Astrocyte (in vitro differentiated cells and primary cell): ENCODE results near the gene SLC39A2. TPM values are rescaled to one million over a fixed set of nuclear protein-coding genes. Genes with fewer than 3 reads are reported as not detected.

Experiments used
- DNase-seq: peaks from one replicate; pipeline ENCODE4 v3.0.0-alpha.2; 2010; ENCODE audit warnings: low read depth
- FAIRE-seq: peaks from 2 replicates; lab custom pipeline; 2011; peaks lifted over from hg19 to GRCh38; lab: Jason Lieb, UNC
- H2AFZ ChIP-seq: 2 replicates; pipeline ENCODE4 v1.6.0; 2012; ENCODE audit warnings: low read depth, low read length, inconsistent platforms
- H3K27ac ChIP-seq: 2 replicates; pipeline ENCODE4 v1.5.1; 2011; ENCODE audit warnings: low read depth, low read length, inconsistent platforms
- H3K27me3 ChIP-seq: 2 replicates; pipeline ENCODE4 v1.6.0; 2011; ENCODE audit warnings: low read length, inconsistent platforms; ENCODE audit not compliant: insufficient read depth
- H3K36me3 ChIP-seq: 2 replicates; pipeline ENCODE4 v1.5.1; 2011; ENCODE audit warnings: low read length, inconsistent platforms; ENCODE audit not compliant: insufficient read depth
- H3K4me1 ChIP-seq: 2 replicates; pipeline ENCODE4 v1.5.1; 2011; ENCODE audit warnings: low read length, inconsistent platforms; ENCODE audit not compliant: insufficient read depth
- H3K4me2 ChIP-seq: 2 replicates; pipeline ENCODE4 v1.6.0; 2012; ENCODE audit warnings: low read length, inconsistent platforms
- H3K4me3 ChIP-seq: 2 replicates; pipeline ENCODE4 v1.5.1; 2011; ENCODE audit warnings: low read depth, mild to moderate bottlenecking, low read length, inconsistent platforms; ENCODE audit not compliant: insufficient read depth
- H3K79me2 ChIP-seq: 2 replicates; pipeline ENCODE4 v1.6.0; 2012; ENCODE audit warnings: mild to moderate bottlenecking, low read length, inconsistent platforms; ENCODE audit not compliant: insufficient read depth
- H3K9ac ChIP-seq: 2 replicates; pipeline ENCODE4 v1.6.0; 2012; ENCODE audit warnings: mild to moderate bottlenecking, low read length, inconsistent platforms
- H3K9me3 ChIP-seq: 2 replicates; pipeline ENCODE4 v1.5.1; 2012; ENCODE audit warnings: low read depth, mild to moderate bottlenecking, low read length, inconsistent platforms; ENCODE audit not compliant: insufficient read depth
- H4K20me1 ChIP-seq: 2 replicates; pipeline ENCODE4 v1.6.0; 2012; ENCODE audit warnings: low read length, inconsistent platforms; ENCODE audit not compliant: insufficient read depth
- H3K27ac Mint-ChIP-seq: one replicate; pipeline ENCODE4 v1.8.0; 2021; ENCODE audit warnings: mild to moderate bottlenecking, mixed read lengths; ENCODE audit not compliant: unreplicated experiment
- H3K27me3 Mint-ChIP-seq: one replicate; pipeline ENCODE4 v1.8.0; 2021; ENCODE audit warnings: low read depth, mixed read lengths; ENCODE audit not compliant: unreplicated experiment
- H3K36me3 Mint-ChIP-seq: one replicate; pipeline ENCODE4 v1.8.0; 2021; ENCODE audit warnings: low read depth, mixed read lengths; ENCODE audit not compliant: unreplicated experiment
- H3K4me1 Mint-ChIP-seq: one replicate; pipeline ENCODE4 v1.8.0; 2021; ENCODE audit warnings: low read depth, mixed read lengths; ENCODE audit not compliant: unreplicated experiment
- H3K4me3 Mint-ChIP-seq: one replicate; pipeline ENCODE4 v1.8.0; 2021; ENCODE audit warnings: mild to moderate bottlenecking, moderate library complexity, mixed read lengths; ENCODE audit not compliant: unreplicated experiment
- H3K9me3 Mint-ChIP-seq: one replicate; pipeline ENCODE4 v1.8.0; 2021; ENCODE audit warnings: mild to moderate bottlenecking, mixed read lengths; ENCODE audit not compliant: unreplicated experiment
- CTCF ChIP-seq: IDR thresholded peaks from 2 replicates; pipeline ENCODE4 v1.5.1; 2011; ENCODE audit warnings: low read depth, mild to moderate bottlenecking, inconsistent platforms, low read length, moderate library complexity; ENCODE audit not compliant: insufficient read depth
- EZH2 ChIP-seq: IDR thresholded peaks from 2 replicates; pipeline ENCODE4 v1.6.1; 2012; ENCODE audit warnings: mild to moderate bottlenecking, low read length, inconsistent platforms; ENCODE audit not compliant: insufficient read depth
- total RNA-seq: library from RNA; stranded (reverse); gene quantifications from 2 replicates; pipeline ENCODE4 v1.2.1, GENCODE V29; 2021

Gene SLC39A2
- total RNA-seq, 1 donor from 2014 or later = 0.30 TPM

- no peak overlapping the region for H3K4me3 Mint-ChIP-seq
- peaks cover 5% of the 10 kb centered on the region for H3K36me3 Mint-ChIP-seq
- FAIRE-seq = no peak
These were observed 17.5 kb downstream of the SLC39A2 start for GRCh38 chr14:21016413-21017190.

GRCh38 chr14:21017528-21018245 is 18.6 kb downstream of the SLC39A2 start:
- no peak overlapping the region for H3K4me3 Mint-ChIP-seq
- peaks cover 8% of the 10 kb centered on the region for H3K36me3 Mint-ChIP-seq
- peaks cover 12% of the 10 kb centered on the region for H3K4me1 Mint-ChIP-seq
- Histone ChIP-seq H3K9ac (no peak overlapping the region), H3K4me3 (no peak overlapping the region), H3K27ac (no peak overlapping the region), H3K9me3 (no peaks in the 10 kb centered on the region), H3K36me3 (no peaks in the 10 kb centered on the region), H4K20me1 (no peaks in the 10 kb centered on the region), H3K79me2 (no peaks in the 10 kb centered on the region), H3K27me3 (peaks cover 14% of the 10 kb centered on the region), H3K4me1 (peaks cover 4% of the 10 kb centered on the region), H3K4me2 (no peak overlapping the region), H2AFZ (no peak overlapping the region)
- peaks cover 22% of the 10 kb centered on the region for H3K27me3 Mint-ChIP-seq
- FAIRE-seq (no peak), DNase-seq (no peak)
- H3K9me3 Mint-ChIP-seq = peaks cover 5% of the 10 kb centered on the region
- no peak overlapping the region for H3K27ac Mint-ChIP-seq
- TF ChIP-seq CTCF = no peak
- TF ChIP-seq EZH2 = no peak

More at GRCh38 chr14:21016413-21017190, 17.5 kb downstream of the SLC39A2 start:
- Mint-ChIP-seq H3K9me3 (peaks cover 5% of the 10 kb centered on the region), H3K27ac (no peak overlapping the region), H3K4me1 (peaks cover 12% of the 10 kb centered on the region), H3K27me3 (peaks cover 22% of the 10 kb centered on the region)
- no peak overlapping the region for H3K4me3 ChIP-seq
- no peak overlapping the region for H2AFZ ChIP-seq
- no peak overlapping the region for H3K27ac ChIP-seq
- no peak for DNase-seq
- no peak for TF ChIP-seq CTCF
- no peak for TF ChIP-seq EZH2
- H3K79me2 ChIP-seq = no peaks in the 10 kb centered on the region
- H3K9me3 ChIP-seq = no peaks in the 10 kb centered on the region
- H3K9ac ChIP-seq = no peak overlapping the region
- H3K27me3 ChIP-seq = peaks cover 19% of the 10 kb centered on the region
- H3K36me3 ChIP-seq = no peaks in the 10 kb centered on the region
- no peaks in the 10 kb centered on the region for H4K20me1 ChIP-seq
- H3K4me1 ChIP-seq = peaks cover 4% of the 10 kb centered on the region
- no peak overlapping the region for H3K4me2 ChIP-seq
